Measurements from ENCODE around the gene ST6GALNAC5. TPM values are rescaled to one million over a fixed set of nuclear protein-coding genes. Genes with fewer than 3 reads are reported as not detected.

ST6GALNAC5 gene
- total RNA-seq, 2 experiments from 2014 or later: not detected

DNA sequence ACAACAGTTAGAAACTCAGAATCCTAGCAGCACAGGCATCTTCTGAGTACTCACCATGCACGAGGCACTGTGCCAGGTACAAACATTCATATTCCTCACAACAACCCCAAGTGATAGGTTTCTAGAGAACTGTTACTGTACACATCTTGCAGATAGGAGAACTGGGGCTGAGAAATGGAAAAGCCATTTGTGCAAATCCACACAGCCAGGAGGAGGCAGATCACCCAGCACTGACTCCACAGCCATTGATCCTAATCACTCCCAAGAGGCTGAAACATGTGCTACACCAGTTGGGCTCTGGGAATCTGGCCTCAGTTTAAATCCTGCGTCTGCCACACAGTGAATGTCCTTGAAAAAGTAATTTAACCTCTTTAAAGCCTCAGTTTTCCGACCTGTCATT, 151.0 kb downstream of the ST6GALNAC5 start:
- Mint-ChIP-seq H3K27me3 (peaks cover 5% of the 10 kb centered on the region), H3K36me3 (no peaks in the 10 kb centered on the region), H3K27ac (no peak overlapping the region), H3K9me3 (ENCODE audit: low read depth) (no peaks in the 10 kb centered on the region), H3K4me3 (no peak overlapping the region), H3K4me1 (no peaks in the 10 kb centered on the region)
- CTCF ChIA-PET: no interaction called here
- ATAC-seq (no peak), DNase-seq (no peak)

DNA sequence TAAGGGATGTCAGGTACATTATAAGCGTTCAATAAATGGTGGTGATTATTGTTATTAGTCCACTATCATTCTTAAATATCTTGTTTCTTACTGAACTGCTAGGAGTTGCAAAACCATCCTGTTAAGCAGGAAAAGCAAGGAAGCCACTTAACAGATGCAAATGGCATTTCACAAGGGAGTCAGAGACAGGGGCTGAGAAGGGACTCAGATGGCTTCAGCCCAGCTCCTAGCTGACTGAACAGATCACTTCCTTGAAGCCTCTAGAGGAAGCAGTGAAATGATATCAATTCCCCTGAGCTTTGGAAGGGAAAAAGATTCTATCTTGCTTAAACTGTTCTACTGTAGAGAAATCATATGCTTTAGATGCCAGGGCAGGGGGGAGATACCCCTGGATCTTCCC, 151.5 kb downstream of the ST6GALNAC5 start:
- CTCF ChIA-PET: no interaction called here
- ATAC-seq: no peak
- H3K4me3 Mint-ChIP-seq: no peak overlapping the region
- no peaks in the 10 kb centered on the region for H3K4me1 Mint-ChIP-seq
- no peaks in the 10 kb centered on the region for H3K9me3 Mint-ChIP-seq (ENCODE audit: low read depth)
- DNase-seq: no peak
- peaks cover 5% of the 10 kb centered on the region for H3K27me3 Mint-ChIP-seq
- no peaks in the 10 kb centered on the region for H3K36me3 Mint-ChIP-seq
- H3K27ac Mint-ChIP-seq: no peak overlapping the region

DNA sequence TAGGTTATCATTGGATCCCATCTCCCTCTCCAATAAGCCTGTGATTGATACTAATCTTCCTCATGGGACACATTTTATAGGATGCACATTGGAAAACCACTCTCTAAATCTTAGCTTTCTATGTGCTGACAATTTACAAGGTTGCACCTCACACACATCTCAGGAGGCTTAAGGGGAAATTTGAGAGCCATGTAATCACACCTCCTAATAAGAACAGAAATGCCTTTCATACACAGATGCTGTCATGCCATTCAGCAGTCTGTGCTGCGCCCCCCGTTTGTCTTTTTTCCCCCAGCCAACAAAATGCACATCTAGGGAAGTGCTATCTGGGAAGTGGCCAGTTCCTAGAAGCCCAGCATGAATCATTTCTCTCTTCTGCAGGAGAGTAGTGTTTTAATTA, 154.5 kb downstream of the ST6GALNAC5 start:
- Mint-ChIP-seq H3K27me3 (peaks cover 4% of the 10 kb centered on the region), H3K4me3 (no peak overlapping the region), H3K36me3 (no peaks in the 10 kb centered on the region), H3K4me1 (no peaks in the 10 kb centered on the region), H3K9me3 (ENCODE audit: low read depth) (no peaks in the 10 kb centered on the region), H3K27ac (no peak overlapping the region)
- ATAC-seq: no peak
- CTCF ChIA-PET: no interaction called here
- DNase-seq: no peak

DNA sequence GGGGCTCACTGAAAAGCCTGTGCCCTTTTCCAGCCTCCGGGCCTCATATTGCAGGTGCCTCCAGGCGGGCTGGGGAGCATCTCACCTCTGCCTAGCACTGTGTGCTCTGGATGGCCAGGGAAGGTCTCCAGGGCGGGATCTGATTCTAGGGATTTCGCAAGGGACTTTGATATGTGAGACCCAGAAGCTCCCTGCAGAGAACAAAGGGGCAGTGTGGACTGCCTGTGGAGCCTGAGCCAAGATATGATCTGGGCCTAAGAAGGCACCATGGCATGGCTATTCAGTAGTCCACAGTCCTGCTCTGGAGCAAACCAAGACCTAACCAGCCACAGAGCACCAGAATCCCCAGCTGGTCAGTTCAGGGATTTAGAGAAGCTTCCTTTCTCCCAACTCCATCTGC, 157.2 kb downstream of the ST6GALNAC5 start:
- H3K4me3 Mint-ChIP-seq: no peak overlapping the region
- ATAC-seq (no peak), DNase-seq (no peak)
- no peaks in the 10 kb centered on the region for H3K36me3 Mint-ChIP-seq
- H3K27ac Mint-ChIP-seq: no peak overlapping the region
- CTCF ChIA-PET: no interaction called here
- H3K4me1 Mint-ChIP-seq: no peaks in the 10 kb centered on the region
- H3K9me3 Mint-ChIP-seq (ENCODE audit: low read depth): no peaks in the 10 kb centered on the region
- H3K27me3 Mint-ChIP-seq: peaks cover 8% of the 10 kb centered on the region

DNA sequence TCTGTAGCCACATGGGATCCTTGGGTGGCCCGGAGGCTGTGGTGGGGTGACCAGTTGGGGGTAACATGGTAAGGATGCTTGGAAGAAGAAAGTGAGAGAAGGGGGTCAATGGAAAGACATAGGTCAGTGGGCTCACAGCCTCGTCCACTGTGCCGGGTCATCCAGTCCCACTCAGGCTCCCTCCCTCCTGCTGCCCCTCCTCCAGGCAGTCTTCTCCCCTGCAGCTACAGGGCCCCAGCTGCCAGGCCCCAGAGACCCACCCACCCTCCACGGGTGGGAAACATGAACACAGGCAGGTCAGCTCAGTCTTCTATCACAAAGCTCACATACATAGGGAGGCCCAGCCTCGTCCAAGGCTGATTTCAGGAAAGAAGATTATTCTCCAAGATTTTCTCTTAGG, 158.3 kb downstream of the ST6GALNAC5 start:
- no peak overlapping the region for H3K4me3 Mint-ChIP-seq
- CTCF ChIA-PET: no interaction called here
- ATAC-seq (no peak), DNase-seq (no peak)
- peaks cover 7% of the 10 kb centered on the region for H3K27me3 Mint-ChIP-seq
- H3K4me1 Mint-ChIP-seq: no peaks in the 10 kb centered on the region
- H3K9me3 Mint-ChIP-seq (ENCODE audit: low read depth): no peaks in the 10 kb centered on the region
- no peak overlapping the region for H3K27ac Mint-ChIP-seq
- H3K36me3 Mint-ChIP-seq: no peaks in the 10 kb centered on the region

DNA sequence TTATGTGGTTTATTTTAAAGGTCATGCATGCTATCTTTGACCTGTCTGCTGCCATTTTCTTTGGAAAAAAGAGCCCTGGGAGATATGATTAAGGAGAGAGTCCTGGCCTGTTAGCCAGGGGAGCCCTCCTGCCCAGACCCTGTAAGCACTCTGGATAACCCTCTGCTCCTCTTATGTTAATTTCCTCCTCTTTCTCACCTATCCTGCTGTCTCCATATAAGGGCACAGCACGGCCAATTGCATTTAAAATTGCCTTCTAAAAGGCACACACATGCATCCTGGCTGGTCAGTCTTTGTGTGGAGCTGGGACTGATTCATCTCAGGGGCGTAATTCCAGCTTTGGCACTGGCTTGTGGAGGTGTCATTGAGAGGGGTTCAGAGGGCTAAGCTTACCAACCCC, 158.9 kb downstream of the ST6GALNAC5 start:
- CTCF ChIA-PET: no interaction called here
- Mint-ChIP-seq H3K4me3 (no peak overlapping the region), H3K27me3 (peaks cover 7% of the 10 kb centered on the region), H3K4me1 (no peaks in the 10 kb centered on the region), H3K27ac (no peak overlapping the region), H3K9me3 (ENCODE audit: low read depth) (no peaks in the 10 kb centered on the region), H3K36me3 (no peaks in the 10 kb centered on the region)
- DNase-seq (no peak), ATAC-seq (no peak)

DNA sequence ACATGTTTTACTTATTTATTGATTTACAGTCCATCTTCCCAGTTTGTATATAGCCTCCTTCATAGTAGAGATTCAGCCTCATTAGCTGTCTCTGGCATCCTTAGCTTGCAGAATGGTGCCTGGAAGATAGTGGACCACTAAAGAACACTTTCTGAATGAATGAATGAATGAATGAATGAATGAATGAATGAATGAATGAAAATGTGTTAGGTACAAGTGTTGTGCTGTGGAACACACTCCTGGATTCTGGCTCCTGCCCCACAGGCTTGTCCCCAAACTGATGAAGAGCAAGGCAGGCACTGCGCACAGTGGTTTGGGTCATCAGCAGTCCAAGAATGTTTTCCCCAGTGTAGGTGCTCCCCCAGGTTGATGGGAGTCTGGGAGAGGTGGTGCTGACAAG, 159.4 kb downstream of the ST6GALNAC5 start:
- H3K4me1 Mint-ChIP-seq: no peaks in the 10 kb centered on the region
- ATAC-seq (no peak), DNase-seq (no peak)
- no peaks in the 10 kb centered on the region for H3K36me3 Mint-ChIP-seq
- H3K27ac Mint-ChIP-seq: no peak overlapping the region
- H3K27me3 Mint-ChIP-seq: peaks cover 7% of the 10 kb centered on the region
- CTCF ChIA-PET: no interaction called here
- H3K4me3 Mint-ChIP-seq: no peak overlapping the region
- no peaks in the 10 kb centered on the region for H3K9me3 Mint-ChIP-seq (ENCODE audit: low read depth)

DNA sequence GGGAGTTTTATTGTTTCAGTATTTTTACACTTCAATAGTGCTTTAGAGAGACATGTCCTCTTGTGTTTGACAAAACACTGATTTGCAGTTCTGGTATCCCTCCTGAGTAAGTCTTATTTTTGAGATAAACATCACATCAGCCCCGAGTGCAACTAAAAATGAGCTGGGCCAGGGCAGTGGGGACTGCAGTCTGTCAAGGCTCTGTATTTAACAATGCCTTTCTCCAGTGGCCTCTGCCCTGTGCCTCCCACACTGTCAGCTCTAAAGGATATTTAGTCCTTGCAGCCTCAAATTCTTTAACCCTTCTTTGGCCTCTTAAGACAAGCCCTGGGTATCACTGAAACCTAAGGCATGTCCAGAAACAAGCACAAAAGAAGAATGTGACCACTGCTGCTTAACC, 160.6 kb downstream of the ST6GALNAC5 start:
- H3K27ac Mint-ChIP-seq: no peak overlapping the region
- H3K27me3 Mint-ChIP-seq: peaks cover 7% of the 10 kb centered on the region
- no peaks in the 10 kb centered on the region for H3K4me1 Mint-ChIP-seq
- H3K9me3 Mint-ChIP-seq (ENCODE audit: low read depth): no peaks in the 10 kb centered on the region
- H3K36me3 Mint-ChIP-seq: no peaks in the 10 kb centered on the region
- no peak overlapping the region for H3K4me3 Mint-ChIP-seq
- no peak for DNase-seq
- no peak for ATAC-seq
- CTCF ChIA-PET: no interaction called here

DNA sequence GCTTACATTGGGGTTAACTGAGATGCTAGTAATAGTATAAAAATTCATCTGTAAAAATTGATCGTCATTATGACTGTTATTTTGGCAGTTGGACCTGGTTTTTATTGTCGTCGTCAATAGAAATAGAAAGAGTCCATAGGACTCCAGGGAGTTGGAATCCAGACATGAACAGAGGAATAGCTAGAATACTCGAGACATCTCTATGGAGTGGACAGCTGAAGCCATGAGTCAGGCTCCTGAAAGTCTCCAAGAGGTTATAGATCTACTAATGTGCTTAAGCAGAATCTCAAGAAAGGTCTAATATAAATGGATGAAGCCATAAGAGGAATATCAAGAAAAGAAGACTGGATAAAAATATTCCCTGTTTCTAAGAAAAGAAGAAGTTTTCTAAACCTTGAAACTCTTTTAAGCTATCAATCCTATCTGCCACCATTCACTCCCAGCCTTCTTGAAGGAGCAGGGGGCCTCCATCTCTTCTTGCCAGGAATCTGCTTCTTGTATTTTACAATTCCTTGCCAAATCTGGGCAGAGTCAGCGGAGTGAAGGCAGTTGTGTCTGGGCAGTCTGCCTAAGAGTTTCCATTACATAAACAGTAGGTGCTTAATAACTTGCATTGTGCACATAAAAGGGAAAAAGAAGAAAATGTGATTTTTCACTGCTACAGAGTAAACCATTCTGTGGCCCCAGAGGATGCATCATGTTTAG, 163.3 kb downstream of the ST6GALNAC5 start:
- no peak overlapping the region for H3K27ac Mint-ChIP-seq
- peaks cover 7% of the 10 kb centered on the region for H3K27me3 Mint-ChIP-seq
- DNase-seq: no peak
- no peaks in the 10 kb centered on the region for H3K36me3 Mint-ChIP-seq
- H3K4me1 Mint-ChIP-seq: no peaks in the 10 kb centered on the region
- ATAC-seq: no peak
- no peaks in the 10 kb centered on the region for H3K9me3 Mint-ChIP-seq (ENCODE audit: low read depth)
- CTCF ChIA-PET: no interaction called here
- H3K4me3 Mint-ChIP-seq: no peak overlapping the region

DNA sequence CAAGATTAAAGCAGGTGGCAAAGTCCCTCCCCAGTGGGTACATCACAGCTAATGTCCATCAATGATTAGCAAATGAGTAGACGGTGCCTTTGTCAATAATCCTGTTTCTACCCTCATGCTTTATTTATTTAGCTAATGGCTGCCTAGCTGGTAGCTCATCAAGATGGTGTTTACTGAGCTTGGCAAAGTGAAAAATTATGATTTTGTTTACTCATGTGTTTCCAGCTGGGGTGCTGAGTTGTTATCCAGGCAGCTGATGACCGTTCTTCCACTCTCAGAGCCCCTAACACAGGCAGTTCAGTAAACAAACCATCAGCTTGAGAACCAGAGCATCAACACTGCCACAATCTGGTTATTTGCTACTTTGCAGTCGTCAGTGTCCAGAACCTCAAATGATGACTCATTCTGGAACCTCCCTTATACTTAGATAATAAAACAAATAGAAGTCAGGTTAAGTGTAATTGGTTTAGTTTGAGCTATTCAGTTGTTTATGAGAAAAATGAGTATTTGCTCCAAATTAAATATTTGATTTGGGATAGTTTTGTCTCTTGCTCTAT, 163.9 kb downstream of the ST6GALNAC5 start:
- DNase-seq (no peak), ATAC-seq (no peak)
- Mint-ChIP-seq H3K27me3 (peaks cover 7% of the 10 kb centered on the region), H3K4me3 (no peak overlapping the region), H3K27ac (no peak overlapping the region), H3K36me3 (no peaks in the 10 kb centered on the region), H3K4me1 (no peaks in the 10 kb centered on the region), H3K9me3 (ENCODE audit: low read depth) (no peaks in the 10 kb centered on the region)
- CTCF ChIA-PET: no interaction called here

DNA sequence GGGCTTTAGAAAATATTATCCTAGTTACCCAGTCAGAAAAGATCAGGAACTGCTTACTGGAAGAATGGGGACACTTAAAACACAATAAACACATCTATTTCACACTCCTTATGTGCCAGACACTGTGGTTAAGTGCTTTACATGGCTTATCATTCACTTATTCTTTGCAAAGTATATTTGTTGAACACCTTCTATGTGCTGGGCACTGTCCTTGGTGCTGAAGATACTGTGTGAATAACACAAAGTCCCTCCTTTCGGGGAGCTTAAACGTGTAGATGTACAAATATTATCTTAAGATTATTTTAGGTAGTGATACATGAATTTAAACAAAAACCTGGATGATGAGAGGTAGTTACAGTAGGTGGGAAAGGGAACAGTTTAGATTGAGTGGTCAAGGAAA, 169.3 kb downstream of the ST6GALNAC5 start:
- CTCF ChIA-PET: no interaction called here
- ATAC-seq: no peak

DNA sequence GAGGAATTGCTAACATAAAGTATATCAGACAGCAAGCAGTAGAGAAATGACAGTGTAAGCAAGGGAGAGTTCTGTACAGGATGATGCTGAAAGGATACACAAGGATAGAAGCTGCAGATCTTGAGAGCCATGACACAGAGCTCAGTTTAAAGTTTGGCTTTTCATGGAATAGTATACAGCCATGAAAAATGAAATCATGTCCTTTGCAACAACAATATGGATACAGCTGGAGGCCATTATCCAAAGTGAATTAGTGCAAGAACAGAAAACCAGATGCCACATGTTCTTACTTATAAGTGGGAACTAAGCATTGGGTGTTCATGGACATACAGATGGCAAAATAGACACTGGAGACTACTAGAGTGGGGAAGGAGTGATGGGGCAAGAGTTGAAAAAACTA, 169.8 kb downstream of the ST6GALNAC5 start:
- H3K36me3 Mint-ChIP-seq: no peaks in the 10 kb centered on the region
- DNase-seq (no peak), ATAC-seq (no peak)
- H3K27ac Mint-ChIP-seq: no peak overlapping the region
- peaks cover 6% of the 10 kb centered on the region for H3K9me3 Mint-ChIP-seq (ENCODE audit: low read depth)
- no peaks in the 10 kb centered on the region for H3K4me1 Mint-ChIP-seq
- no peaks in the 10 kb centered on the region for H3K27me3 Mint-ChIP-seq
- CTCF ChIA-PET: no interaction called here
- no peak overlapping the region for H3K4me3 Mint-ChIP-seq

More for the DNA sequence above, 169.3 kb downstream of the ST6GALNAC5 start:
- Mint-ChIP-seq H3K4me3 (no peak overlapping the region), H3K9me3 (ENCODE audit: low read depth) (peaks cover 6% of the 10 kb centered on the region), H3K4me1 (no peaks in the 10 kb centered on the region), H3K36me3 (no peaks in the 10 kb centered on the region), H3K27me3 (no peaks in the 10 kb centered on the region), H3K27ac (no peak overlapping the region)
- DNase-seq: no peak

DNA sequence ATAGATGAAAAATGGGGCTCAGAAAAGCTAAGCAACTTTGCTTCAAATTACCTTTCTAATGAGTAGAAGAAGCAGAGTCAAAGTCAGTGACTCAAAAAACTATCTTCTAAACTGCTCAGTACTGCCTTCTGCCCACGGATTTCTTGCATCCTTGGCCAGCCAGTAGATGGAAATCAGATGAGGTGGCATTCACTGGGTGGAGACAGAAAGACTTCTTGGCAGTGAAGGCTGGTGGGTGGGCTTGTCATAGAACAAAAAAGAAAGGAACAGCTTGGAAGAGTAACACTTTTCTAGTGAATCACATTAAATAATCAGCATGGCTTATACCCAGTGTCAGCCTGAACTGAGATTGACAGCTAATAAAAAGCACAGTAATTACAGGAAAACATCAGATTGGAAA, 170.7 kb downstream of the ST6GALNAC5 start:
- ATAC-seq: no peak
- Mint-ChIP-seq H3K4me1 (no peaks in the 10 kb centered on the region), H3K9me3 (ENCODE audit: low read depth) (peaks cover 6% of the 10 kb centered on the region), H3K4me3 (no peak overlapping the region), H3K27me3 (no peaks in the 10 kb centered on the region), H3K27ac (no peak overlapping the region), H3K36me3 (no peaks in the 10 kb centered on the region)
- no peak for DNase-seq
- CTCF ChIA-PET: no interaction called here

DNA sequence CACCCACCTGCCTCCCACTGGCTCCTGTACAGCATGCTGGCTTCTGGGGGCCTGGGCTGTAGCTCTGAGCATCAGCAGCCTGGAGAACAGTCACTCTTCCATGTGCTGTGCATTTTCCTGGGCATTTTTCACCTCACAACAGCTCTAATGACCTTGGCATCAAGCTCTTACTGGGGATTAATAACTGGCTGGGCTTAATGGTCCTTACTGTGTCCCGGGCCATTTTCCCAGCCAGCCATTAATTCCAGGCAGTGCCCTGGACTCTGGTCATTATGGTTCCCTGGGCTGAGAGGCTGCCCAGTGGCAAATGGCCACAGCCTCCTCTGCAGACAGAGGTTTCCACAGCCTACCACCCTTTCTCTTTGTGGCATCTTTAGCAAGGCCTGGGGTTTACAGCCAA, 171.8 kb downstream of the ST6GALNAC5 start:
- ATAC-seq (no peak), DNase-seq (no peak)
- peaks cover 6% of the 10 kb centered on the region for H3K9me3 Mint-ChIP-seq (ENCODE audit: low read depth)
- no peaks in the 10 kb centered on the region for H3K27me3 Mint-ChIP-seq
- H3K27ac Mint-ChIP-seq: no peak overlapping the region
- no peaks in the 10 kb centered on the region for H3K4me1 Mint-ChIP-seq
- no peak overlapping the region for H3K4me3 Mint-ChIP-seq
- no peaks in the 10 kb centered on the region for H3K36me3 Mint-ChIP-seq
- CTCF ChIA-PET: no interaction called here

DNA sequence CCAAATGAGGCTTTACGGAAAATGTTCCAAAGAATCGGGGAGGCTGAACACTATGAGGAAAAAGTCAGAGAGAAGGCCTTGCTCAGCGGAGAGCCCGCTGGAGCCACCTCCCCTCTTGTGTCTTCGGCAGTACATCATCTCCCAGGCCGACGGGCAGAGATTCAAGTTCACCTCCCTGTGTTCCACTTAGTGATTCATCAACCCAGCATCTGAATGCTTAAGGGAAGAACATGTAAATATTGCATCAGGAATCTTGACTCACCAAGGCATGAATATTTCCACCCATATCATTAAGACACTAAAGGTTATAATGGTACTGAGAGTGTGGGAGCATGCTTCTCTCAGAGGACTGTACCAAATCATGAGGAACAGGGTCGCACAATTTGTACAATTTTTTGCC, 172.5 kb downstream of the ST6GALNAC5 start:
- Mint-ChIP-seq H3K27ac (no peak overlapping the region), H3K27me3 (no peaks in the 10 kb centered on the region), H3K9me3 (ENCODE audit: low read depth) (peaks cover 6% of the 10 kb centered on the region), H3K36me3 (no peaks in the 10 kb centered on the region), H3K4me3 (no peak overlapping the region), H3K4me1 (no peaks in the 10 kb centered on the region)
- no peak for ATAC-seq
- CTCF ChIA-PET: no interaction called here
- DNase-seq: no peak

All from activated CD8-positive, alpha-beta memory T cell treated with anti-CD3 and anti-CD28 coated beads, Interleukin-2, amount 10 ng/mL, durations not matched to agents 7 days and 5 days (primary cell).